ENCODE results near the gene RPL36A. TPM values are rescaled to one million over a fixed set of nuclear protein-coding genes. Genes with fewer than 3 reads are reported as not detected.
A peak's percentile ranks its signal among the peaks of the same experiment; 100 is the strongest.

Gene RPL36A
- polyA plus RNA-seq, 2 of the 4 experiments (the other 2 are of a cell fraction) = 2,529 to 3,171 TPM

- ATAC-seq = no peak
- Histone ChIP-seq H3K9me3 (no peaks in the 10 kb centered on the region), H3K4me3 (0 out of 3 replicates have a peak overlapping the region, but pooled peaks have one; percentile 85), H3K4me2 (peak overlapping the region; percentile 99), H3K27ac (no peak overlapping the region), H3K4me1 (peaks cover 22% of the 10 kb centered on the region)
- no peak for FAIRE-seq
- DNase-seq (ENCODE audit: low read depth in 1 of 2, low spot score in 1 of 2) = no peak
- TF ChIP-seq, protein P1, sequence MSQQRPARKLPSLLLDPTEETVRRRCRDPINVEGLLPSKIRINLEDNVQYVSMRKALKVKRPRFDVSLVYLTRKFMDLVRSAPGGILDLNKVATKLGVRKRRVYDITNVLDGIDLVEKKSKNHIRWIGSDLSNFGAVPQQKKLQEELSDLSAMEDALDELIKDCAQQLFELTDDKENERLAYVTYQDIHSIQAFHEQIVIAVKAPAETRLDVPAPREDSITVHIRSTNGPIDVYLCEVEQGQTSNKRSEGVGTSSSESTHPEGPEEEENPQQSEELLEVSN (IDR thresholded peaks at IDR 0.05; ENCODE audit: borderline replicate concordance, low read depth) = no peak
- TF ChIP-seq EHF (CRISPR knock-in tag; IDR thresholded peaks at IDR 0.05) (no peak), MAFK (IDR thresholded peaks at IDR 0.05; ENCODE audit: partially characterized antibody) (peak; percentile 84), HOXB5 (CRISPR knock-in tag; IDR thresholded peaks at IDR 0.05) (no peak), FOSB (CRISPR knock-in tag; IDR thresholded peaks at IDR 0.05) (no peak; the same call in 1 of the 2 replicates), JUN (IDR thresholded peaks at IDR 0.05) (0 out of 5 replicates have a peak, but pooled peaks of 1 of the 2 experiments have one; percentile 19), SREBF2 (IDR thresholded peaks at IDR 0.05) (no peak), RARB (CRISPR knock-in tag; IDR thresholded peaks at IDR 0.05) (no peak), HOXA7 (CRISPR knock-in tag; IDR thresholded peaks at IDR 0.05) (0 out of 2 replicates have a peak, but pooled peaks have one; percentile 76), NFE2L2 (conservative IDR thresholded peaks at IDR 0.05; ENCODE audit: low read length) (no peak), ELK1 (IDR thresholded peaks at IDR 0.05; ENCODE audit: low read depth, low read length) (no peak), TP53 (CRISPR knock-in tag; IDR thresholded peaks at IDR 0.05) (no peak), FOSL2 (IDR thresholded peaks at IDR 0.05) (no peak), FOSL2 (CRISPR knock-in tag; IDR thresholded peaks at IDR 0.05) (peak; percentile 53; the same call in 1 of the 2 replicates)
- WGBS (ENCODE audit: missing lambda C conversion rate) = 84% methylated on average over 11 of the region's 11 CpGs
- ChIA-PET POLR2A (no interaction called here), CTCF (no interaction called here)
These were observed 2.9 kb downstream of the RPL36A start for GRCh38 chrX:101393530-101394305.

DNA sequence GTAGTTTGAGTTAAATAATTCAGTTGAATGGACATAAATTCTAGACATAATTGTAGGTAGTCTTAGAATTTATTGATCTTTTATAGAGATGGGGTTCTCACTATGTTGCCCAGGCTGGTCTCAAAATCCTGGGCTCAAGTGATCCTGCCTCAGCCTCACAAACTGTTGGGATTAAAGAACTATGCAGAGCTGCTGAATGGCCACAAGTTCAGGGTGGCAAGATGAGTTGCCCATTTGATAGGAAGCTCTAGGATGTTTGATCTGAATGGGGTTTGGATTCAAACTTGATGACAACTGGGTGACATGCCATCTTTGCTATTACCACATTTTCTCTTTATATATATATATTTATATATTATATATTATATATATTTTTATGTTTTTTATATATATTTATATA, 3.6 kb downstream of the RPL36A start:
- no peak overlapping the region for H3K27ac ChIP-seq
- peak overlapping the region; percentile 99; the same call in 1 of the 3 replicates for H3K4me2 ChIP-seq
- H3K4me1 ChIP-seq = peaks cover 22% of the 10 kb centered on the region
- 0 out of 2 replicates have a peak, but pooled peaks have one; percentile 36 for TF ChIP-seq TFCP2L1 (CRISPR knock-in tag; IDR thresholded peaks at IDR 0.05)
- no peak for TF ChIP-seq KDM5A (IDR thresholded peaks at IDR 0.05)
- ChIA-PET POLR2A (no interaction called here), CTCF (no interaction called here)
- H3K4me3 ChIP-seq = no peak overlapping the region
- DNase-seq (ENCODE audit: low read depth in 1 of 2, low spot score in 1 of 2) (no peak), FAIRE-seq (no peak), ATAC-seq (no peak)
- H3K9me3 ChIP-seq = no peaks in the 10 kb centered on the region

DNA sequence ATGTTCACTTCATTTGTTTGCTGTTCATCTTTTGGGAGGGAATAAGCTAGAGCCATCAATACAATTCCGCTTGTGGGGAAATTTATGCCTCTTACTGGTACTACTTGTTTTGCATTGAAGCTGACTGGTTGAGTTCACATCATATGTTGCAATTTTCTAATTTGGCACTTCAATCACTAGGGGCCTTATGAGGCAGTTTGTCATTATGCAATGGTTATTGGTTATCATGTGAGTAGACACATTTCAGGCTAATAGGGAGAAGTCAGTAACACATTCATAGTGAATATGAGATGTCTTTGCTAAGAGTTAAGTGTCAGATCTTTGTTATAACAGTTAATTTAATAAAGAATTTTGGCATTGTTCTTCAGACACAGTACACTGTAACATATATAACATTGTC, 5.0 kb downstream of the RPL36A start:
- DNase-seq (ENCODE audit: low read depth in 1 of 2, low spot score in 1 of 2) = no peak
- ATAC-seq = peak; percentile 2 to 6; a peak in 2 of 6 replicates
- Histone ChIP-seq H3K9me3 (no peaks in the 10 kb centered on the region), H3K27ac (no peak overlapping the region), H3K4me2 (no peak overlapping the region), H3K4me1 (peaks cover 22% of the 10 kb centered on the region), H3K4me3 (no peak overlapping the region)
- CTCF ChIA-PET = no interaction called here
- no peak for TF ChIP-seq CHD4 (IDR thresholded peaks at IDR 0.05; ENCODE audit: borderline replicate concordance)
- TF ChIP-seq TFCP2L1 (CRISPR knock-in tag; IDR thresholded peaks at IDR 0.05) = 0 out of 2 replicates have a peak, but pooled peaks have one; percentile 35
- no peak for FAIRE-seq
- 92% methylated on average over 1 of the region's 1 CpG for WGBS (ENCODE audit: missing lambda C conversion rate)
- POLR2A ChIA-PET = interaction anchor here (1.3 kb wide), 1 partner anchor 12 kb away, joined by 4 read pairs; the partner anchor contains the start of genes GLA and HNRNPH2

- CTCF ChIA-PET = no interaction called here
- no peak for FAIRE-seq
- Histone ChIP-seq H3K4me3 (no peak overlapping the region), H3K27ac (no peak overlapping the region), H3K4me2 (no peak overlapping the region), H3K4me1 (peaks cover 14% of the 10 kb centered on the region), H3K9me3 (no peaks in the 10 kb centered on the region)
- no peak for DNase-seq (ENCODE audit: low read depth in 1 of 2, low spot score in 1 of 2)
- TF ChIP-seq BHLHE40 (IDR thresholded peaks at IDR 0.05; ENCODE audit: low read depth, low read length) (no peak), HOXA7 (CRISPR knock-in tag; IDR thresholded peaks at IDR 0.05) (no peak), NR3C1 (IDR thresholded peaks at IDR 0.05) (no peak), KDM5A (IDR thresholded peaks at IDR 0.05) (no peak), CEBPB (IDR thresholded peaks at IDR 0.05) (no peak), JUNB (IDR thresholded peaks at IDR 0.05) (no peak), FOSB (CRISPR knock-in tag; IDR thresholded peaks at IDR 0.05) (no peak), MAZ (IDR thresholded peaks at IDR 0.05; ENCODE audit: borderline replicate concordance, low read depth, low read length) (no peak), JUN (IDR thresholded peaks at IDR 0.05) (no peak), HOXB5 (CRISPR knock-in tag; IDR thresholded peaks at IDR 0.05) (no peak)
- TF ChIP-seq, protein P2, sequence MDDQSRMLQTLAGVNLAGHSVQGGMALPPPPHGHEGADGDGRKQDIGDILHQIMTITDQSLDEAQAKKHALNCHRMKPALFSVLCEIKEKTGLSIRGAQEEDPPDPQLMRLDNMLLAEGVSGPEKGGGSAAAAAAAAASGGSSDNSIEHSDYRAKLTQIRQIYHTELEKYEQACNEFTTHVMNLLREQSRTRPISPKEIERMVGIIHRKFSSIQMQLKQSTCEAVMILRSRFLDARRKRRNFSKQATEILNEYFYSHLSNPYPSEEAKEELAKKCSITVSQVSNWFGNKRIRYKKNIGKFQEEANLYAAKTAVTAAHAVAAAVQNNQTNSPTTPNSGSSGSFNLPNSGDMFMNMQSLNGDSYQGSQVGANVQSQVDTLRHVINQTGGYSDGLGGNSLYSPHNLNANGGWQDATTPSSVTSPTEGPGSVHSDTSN (IDR thresholded peaks at IDR 0.05) = no peak
- TF ChIP-seq, protein P3, sequence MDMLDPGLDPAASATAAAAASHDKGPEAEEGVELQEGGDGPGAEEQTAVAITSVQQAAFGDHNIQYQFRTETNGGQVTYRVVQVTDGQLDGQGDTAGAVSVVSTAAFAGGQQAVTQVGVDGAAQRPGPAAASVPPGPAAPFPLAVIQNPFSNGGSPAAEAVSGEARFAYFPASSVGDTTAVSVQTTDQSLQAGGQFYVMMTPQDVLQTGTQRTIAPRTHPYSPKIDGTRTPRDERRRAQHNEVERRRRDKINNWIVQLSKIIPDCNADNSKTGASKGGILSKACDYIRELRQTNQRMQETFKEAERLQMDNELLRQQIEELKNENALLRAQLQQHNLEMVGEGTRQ (IDR thresholded peaks at IDR 0.05) = no peak
- TF ChIP-seq, protein P4, sequence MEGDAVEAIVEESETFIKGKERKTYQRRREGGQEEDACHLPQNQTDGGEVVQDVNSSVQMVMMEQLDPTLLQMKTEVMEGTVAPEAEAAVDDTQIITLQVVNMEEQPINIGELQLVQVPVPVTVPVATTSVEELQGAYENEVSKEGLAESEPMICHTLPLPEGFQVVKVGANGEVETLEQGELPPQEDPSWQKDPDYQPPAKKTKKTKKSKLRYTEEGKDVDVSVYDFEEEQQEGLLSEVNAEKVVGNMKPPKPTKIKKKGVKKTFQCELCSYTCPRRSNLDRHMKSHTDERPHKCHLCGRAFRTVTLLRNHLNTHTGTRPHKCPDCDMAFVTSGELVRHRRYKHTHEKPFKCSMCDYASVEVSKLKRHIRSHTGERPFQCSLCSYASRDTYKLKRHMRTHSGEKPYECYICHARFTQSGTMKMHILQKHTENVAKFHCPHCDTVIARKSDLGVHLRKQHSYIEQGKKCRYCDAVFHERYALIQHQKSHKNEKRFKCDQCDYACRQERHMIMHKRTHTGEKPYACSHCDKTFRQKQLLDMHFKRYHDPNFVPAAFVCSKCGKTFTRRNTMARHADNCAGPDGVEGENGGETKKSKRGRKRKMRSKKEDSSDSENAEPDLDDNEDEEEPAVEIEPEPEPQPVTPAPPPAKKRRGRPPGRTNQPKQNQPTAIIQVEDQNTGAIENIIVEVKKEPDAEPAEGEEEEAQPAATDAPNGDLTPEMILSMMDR (IDR thresholded peaks at IDR 0.05) = no peak
- WGBS (ENCODE audit: missing lambda C conversion rate) = 83% methylated on average over 4 of the region's 4 CpGs
- POLR2A ChIA-PET = interaction anchor here (1.4 kb wide), 1 partner anchor 10 kb away, joined by 3 read pairs; the partner anchor contains the start of genes GLA and HNRNPH2
- ATAC-seq = peak; percentile 55 to 58
These were observed 7.0 kb downstream of the RPL36A start for GRCh38 chrX:101397779-101398178.
